HepG2 (cell line): ENCODE results near the gene AKNA. TPM values are rescaled to one million over a fixed set of nuclear protein-coding genes. Genes with fewer than 3 reads are reported as not detected.

Source experiments
- ATF5 ChIP-seq: sonication (generic); formaldehyde crosslinking; IDR thresholded peaks from 2 replicates; pipeline ENCODE4 v1.4.0; 2020; ENCODE audit warnings: mild to moderate bottlenecking, low read depth, missing genetic modification reagents
- BATF2 ChIP-seq: sonication (generic); formaldehyde crosslinking; IDR thresholded peaks from 2 replicates; pipeline ENCODE4 v1.8.0; 2022; ENCODE audit warnings: mild to moderate bottlenecking, missing genetic modification reagents, moderate library complexity
- BRCA1 ChIP-seq: sonication (generic); formaldehyde crosslinking; IDR thresholded peaks from 2 replicates; pipeline ENCODE4 v1.4.0; 2020; ENCODE audit warnings: missing genetic modification reagents
- EED ChIP-seq: sonication (generic); formaldehyde crosslinking; IDR thresholded peaks from 2 replicates; pipeline ENCODE4 v1.5.0; 2020; ENCODE audit warnings: mild to moderate bottlenecking, missing genetic modification reagents
- ETS1 ChIP-seq: sonication (generic); formaldehyde crosslinking; IDR thresholded peaks from 2 replicates; pipeline ENCODE4 v1.4.0; 2020; ENCODE audit warnings: missing genetic modification reagents
- HMGXB3 ChIP-seq: sonication (generic); formaldehyde crosslinking; IDR thresholded peaks from 2 replicates; pipeline ENCODE4 v1.4.0; 2020; ENCODE audit warnings: missing genetic modification reagents, borderline replicate concordance
- NFE2L2 ChIP-seq: fragments of 150-350 bp; IDR thresholded peaks from 2 replicates; pipeline ENCODE4 v1.6.1; 2014; ENCODE audit warnings: low read length
- PBX2 ChIP-seq: IDR thresholded peaks from 2 replicates; pipeline ENCODE4 v1.6.1; 2016; ENCODE audit warnings: control low read depth
- SAP130 ChIP-seq: IDR thresholded peaks from 2 replicates; pipeline ENCODE4 v1.6.1; 2016; ENCODE audit warnings: low read depth
- ZMAT5 ChIP-seq: sonication (generic); formaldehyde crosslinking; IDR thresholded peaks from 2 replicates; pipeline ENCODE4 v1.5.0; 2020; ENCODE audit warnings: mild to moderate bottlenecking, low read depth, missing genetic modification reagents, borderline replicate concordance
- ZNF597 ChIP-seq: sonication (generic); formaldehyde crosslinking; IDR thresholded peaks from 2 replicates; pipeline ENCODE4 v1.5.0; 2020; ENCODE audit warnings: missing genetic modification reagents
- ZNF710 ChIP-seq: sonication (generic); formaldehyde crosslinking; IDR thresholded peaks from 2 replicates; pipeline ENCODE4 v1.5.0; 2020; ENCODE audit warnings: mild to moderate bottlenecking, missing genetic modification reagents, borderline replicate concordance
- ZNF780A ChIP-seq: sonication (generic); formaldehyde crosslinking; IDR thresholded peaks from 2 replicates; pipeline ENCODE4 v1.8.0; 2022; ENCODE audit warnings: mild to moderate bottlenecking, missing genetic modification reagents, moderate library complexity
- polyA plus RNA-seq, 8 experiments: library from polyadenylated mRNA; depleted of rRNA in 3 of 8; stranded (reverse) in 7 of 8; unstranded in 1 of 8; fragments of >200 nt; fragmentation: Illumina TruSeq in 4 of 8; extraction: Trizol in 4 of 8; gene quantifications; 2 replicates each; pipeline versions ENCODE4 v1.2.1 to v1.2.3, GENCODE V29; 2011 to 2016; ENCODE audit warnings: low read depth in 4 of 8, missing spikeins in 1 of 8, mixed read lengths in 1 of 8; ENCODE audit not compliant: insufficient read depth in 1 of 8
- total RNA-seq, 5 experiments: library from RNA; depleted of rRNA; stranded (reverse); fragments of >200 nt; fragmentation: Illumina TruSeq; extraction: Trizol; gene quantifications; 2 replicates each; pipeline ENCODE4 v1.2.3, GENCODE V29; 2016; ENCODE audit warnings: low read depth in 1 of 5

Gene AKNA
- total and polyA plus RNA-seq, 2 of the 13 experiments (the other 11 are each of a cell fraction or from before 2014, with no cell fraction given): 3.0 to 3.1 TPM

GRCh38 chr9:114397848-114398605 is 10.2 kb upstream of the AKNA start (continued):
- TF ChIP-seq ETS1 (CRISPR knock-in tag) (no peak), ZNF780A (CRISPR knock-in tag) (no peak), BATF2 (no peak), BRCA1 (CRISPR knock-in tag) (no peak), ATF5 (no peak), HMGXB3 (CRISPR knock-in tag) (no peak), NFE2L2 (no peak), ZMAT5 (CRISPR knock-in tag) (no peak), PBX2 (no peak), ZNF710 (CRISPR knock-in tag) (no peak; the same call in 1 of the 2 replicates), SAP130 (peak; percentile 64), EED (CRISPR knock-in tag) (no peak), ZNF597 (CRISPR knock-in tag) (no peak)
